Endodermal cell (in vitro differentiated cells): ENCODE measurements around the gene GBF1. TPM values are rescaled to one million over a fixed set of nuclear protein-coding genes. Genes with fewer than 3 reads are reported as not detected.

ENCODE experiments used
- DNase-seq: peaks from one replicate; pipeline ENCODE4 v3.0.0-alpha.2; 2017
- H3K27ac ChIP-seq: 2 replicates; pipeline ENCODE4 v1.5.1; 2013; ENCODE audit warnings: mild to moderate bottlenecking, low read depth, low read length, moderate library complexity
- H3K27me3 ChIP-seq: 2 replicates; pipeline ENCODE4 v1.6.1; 2013; ENCODE audit warnings: mild to moderate bottlenecking, low read length, moderate library complexity; ENCODE audit not compliant: insufficient read depth, control insufficient read depth, poor library complexity, severe bottlenecking
- H3K36me3 ChIP-seq: 2 replicates; pipeline ENCODE4 v1.7.0; 2013; ENCODE audit warnings: mild to moderate bottlenecking, low read length, moderate library complexity; ENCODE audit not compliant: control insufficient read depth, insufficient read depth
- H3K4me1 ChIP-seq: one replicate; pipeline ENCODE4 v1.7.0; 2013; ENCODE audit warnings: low read length; ENCODE audit not compliant: control insufficient read depth, insufficient read depth
- H3K4me3 ChIP-seq: 2 replicates; pipeline ENCODE4 v1.5.1; 2013; ENCODE audit warnings: mild to moderate bottlenecking, low read length, moderate library complexity
- H3K9ac ChIP-seq: 2 replicates; pipeline ENCODE4 v1.6.1; 2013; ENCODE audit warnings: mild to moderate bottlenecking, low read length, moderate library complexity; ENCODE audit not compliant: poor library complexity, severe bottlenecking; ENCODE audit errors: extremely low read depth
- H3K9me3 ChIP-seq: 2 replicates; pipeline ENCODE4 v1.6.1; 2013; ENCODE audit warnings: mild to moderate bottlenecking, low read length, moderate library complexity; ENCODE audit not compliant: control insufficient read depth
- H3K27ac Mint-ChIP-seq: 2 replicates; pipeline ENCODE4 v1.8.0; 2020; ENCODE audit warnings: mixed read lengths
- H3K27me3 Mint-ChIP-seq: 2 replicates; pipeline ENCODE4 v1.8.0; 2021; ENCODE audit warnings: mild to moderate bottlenecking, mixed read lengths; ENCODE audit not compliant: insufficient read depth
- H3K36me3 Mint-ChIP-seq: 2 replicates; pipeline ENCODE4 v1.8.0; 2020; ENCODE audit warnings: low read depth, mixed read lengths
- H3K4me1 Mint-ChIP-seq: 2 replicates; pipeline ENCODE4 v1.8.0; 2020; ENCODE audit warnings: mixed read lengths
- H3K4me3 Mint-ChIP-seq: 2 replicates; pipeline ENCODE4 v1.8.0; 2020; ENCODE audit warnings: mild to moderate bottlenecking, moderate library complexity, mixed read lengths
- H3K9me3 Mint-ChIP-seq: 2 replicates; pipeline ENCODE4 v1.8.0; 2020; ENCODE audit warnings: mild to moderate bottlenecking, mixed read lengths
- CTCF ChIP-seq: fragments of 200-600 bp; sonication (generic); conservative IDR thresholded peaks from 2 replicates; pipeline ENCODE4 v1.5.0; 2021; ENCODE audit warnings: antibody characterized with exemption, mild to moderate bottlenecking
- WGBS, 2 experiments: methylation state at CpG; one replicate each; pipeline versions ENCODE4 v1.1.5 to v1.1.7; 2013; ENCODE audit warnings: missing lambda C conversion rate in 2 of 2, mixed read lengths in 1 of 2; ENCODE audit not compliant: insufficient coverage in 1 of 2, insufficient read length in 1 of 2; 5-methylcytosine and 5-hydroxymethylcytosine counted together
- total RNA-seq, 2 donors: library from RNA; stranded (reverse); fragmentation: NEBNext Ultra II Directional in 1 of 2; extraction: Animal tissue kit (Norgen Biotek cat#: 25700) in 1 of 2; gene quantifications; 2 replicates in 1 of 2; 3 replicates in 1 of 2; pipeline ENCODE4 v1.2.1, GENCODE V29; 2021

GBF1 gene
- total RNA-seq, 2 donors from 2014 or later = 31.1 to 31.4 TPM

- Histone ChIP-seq H3K9me3 (no peaks in the 10 kb centered on the region), H3K27ac (no peak overlapping the region), H3K36me3 (peaks cover 13% of the 10 kb centered on the region), H3K9ac (no peak overlapping the region), H3K4me1 (peaks cover 7% of the 10 kb centered on the region), H3K4me3 (no peak overlapping the region), H3K27me3 (no peaks in the 10 kb centered on the region)
- Mint-ChIP-seq H3K27ac (no peak overlapping the region), H3K27me3 (no peaks in the 10 kb centered on the region), H3K9me3 (no peaks in the 10 kb centered on the region), H3K36me3 (peaks cover 13% of the 10 kb centered on the region), H3K4me3 (no peak overlapping the region), H3K4me1 (peaks cover 4% of the 10 kb centered on the region)
- no peak for TF ChIP-seq CTCF
- DNase-seq = no peak
These were observed 87.4 kb downstream of the GBF1 start for GRCh38 chr10:102332772-102333171.

- Histone ChIP-seq H3K27me3 (no peaks in the 10 kb centered on the region), H3K4me3 (no peak overlapping the region), H3K9ac (no peak overlapping the region), H3K4me1 (peaks cover 7% of the 10 kb centered on the region), H3K27ac (no peak overlapping the region), H3K9me3 (no peaks in the 10 kb centered on the region), H3K36me3 (peaks cover 10% of the 10 kb centered on the region)
- no peak for DNase-seq
- Mint-ChIP-seq H3K36me3 (peaks cover 18% of the 10 kb centered on the region), H3K4me3 (no peak overlapping the region), H3K4me1 (peaks cover 4% of the 10 kb centered on the region), H3K9me3 (no peaks in the 10 kb centered on the region), H3K27ac (no peak overlapping the region), H3K27me3 (peaks cover 7% of the 10 kb centered on the region)
- no peak for TF ChIP-seq CTCF
- 84 to 98% methylated on average over 4 of the region's 4 CpGs for WGBS, 2 experiments
These were observed 88.8 kb downstream of the GBF1 start for GRCh38 chr10:102334101-102334500.

- Histone ChIP-seq H3K9me3 (no peaks in the 10 kb centered on the region), H3K4me1 (peaks cover 7% of the 10 kb centered on the region), H3K27me3 (no peaks in the 10 kb centered on the region), H3K27ac (no peak overlapping the region), H3K4me3 (no peak overlapping the region), H3K36me3 (peaks cover 10% of the 10 kb centered on the region), H3K9ac (no peak overlapping the region)
- H3K27ac Mint-ChIP-seq = no peak overlapping the region
- WGBS, 2 experiments = 92 to 100% methylated on average over 2 to 3 of the region's 3 CpGs
- peaks cover 16% of the 10 kb centered on the region for H3K36me3 Mint-ChIP-seq
- H3K27me3 Mint-ChIP-seq = peaks cover 12% of the 10 kb centered on the region
- H3K9me3 Mint-ChIP-seq = no peaks in the 10 kb centered on the region
- no peak overlapping the region for H3K4me3 Mint-ChIP-seq
- peaks cover 4% of the 10 kb centered on the region for H3K4me1 Mint-ChIP-seq
- DNase-seq = no peak
- TF ChIP-seq CTCF = no peak
These were observed 89.9 kb downstream of the GBF1 start for GRCh38 chr10:102335184-102335583.
